ENCODE data around the gene SMIM30. TPM values are rescaled to one million over a fixed set of nuclear protein-coding genes. Genes with fewer than 3 reads are reported as not detected.
A peak's percentile ranks its signal among the peaks of the same experiment; 100 is the strongest.

SMIM30 gene
- total and polyA plus RNA-seq, 2 of the 4 experiments (the other 2 are of a cell fraction): 31.6 to 47.7 TPM

- Histone ChIP-seq H3K56ac (ENCODE audit: extremely low read depth, insufficient read depth, low read length) (no peak overlapping the region), H4K5ac (ENCODE audit: low read depth, low read length) (no peak overlapping the region), H3K9me3 (ENCODE audit: control insufficient read depth, insufficient read depth, low read length) (no peaks in the 10 kb centered on the region), H2AK9ac (replicated peaks; ENCODE audit: low read depth, low read length, poor library complexity) (no peak overlapping the region), H3K18ac (ENCODE audit: low read depth, low read length) (peak overlapping the region; percentile 23; the same call in 1 of the 2 replicates), H3K79me1 (ENCODE audit: low read depth in 1 of 2, low read length in 2 of 2) (no peaks in the 10 kb centered on the region), H2AFZ (replicated peaks; ENCODE audit: low read length, poor library complexity) (no peak overlapping the region), H3K4ac (ENCODE audit: low read depth, low read length) (no peak overlapping the region), H2AK5ac (ENCODE audit: low read depth, low read length) (no peak overlapping the region), H3K4me3 (ENCODE audit: insufficient read depth, low read depth, low read length) (no peak overlapping the region), H4K8ac (ENCODE audit: low read depth in 2 of 2, low read length in 2 of 2) (no peak overlapping the region), H3K36me3 (ENCODE audit: control insufficient read depth, insufficient read depth, low read length) (no peaks in the 10 kb centered on the region), H4K20me1 (ENCODE audit: insufficient read depth, low read length) (no peaks in the 10 kb centered on the region), H3K27ac (ENCODE audit: insufficient read depth, low read length) (no peak overlapping the region), H3K4me1 (ENCODE audit: control insufficient read depth, insufficient read depth, low read length) (no peaks in the 10 kb centered on the region; the same call in 1 of the 2 replicates), H3K9ac (ENCODE audit: low read depth, low read length) (no peak overlapping the region), H3K9me1 (ENCODE audit: insufficient read depth, low read length) (no peaks in the 10 kb centered on the region), H2BK120ac (ENCODE audit: low read depth, low read length) (no peak overlapping the region), H2BK5ac (ENCODE audit: low read depth, low read length, poor library complexity, severe bottlenecking) (no peak overlapping the region), H3K14ac (replicated peaks; ENCODE audit: low read depth, low read length) (no peak overlapping the region), H4K91ac (ENCODE audit: insufficient read depth, low read depth, low read length) (no peak overlapping the region), H3K27me3 (ENCODE audit: control insufficient read depth, insufficient read depth, low read length) (no peaks in the 10 kb centered on the region), H2BK15ac (ENCODE audit: low read depth, low read length) (no peak overlapping the region), H3K4me2 (ENCODE audit: low read depth, low read length) (no peak overlapping the region), H2BK20ac (ENCODE audit: low read depth, low read length) (no peak overlapping the region), H3K23ac (ENCODE audit: low read depth, low read length) (no peak overlapping the region)
- in situ Hi-C loops (cut with MboI; ENCODE audit: low sequenced_read_pairs) (no loop called here), dilution Hi-C loops (cut with HindIII; ENCODE audit: low sequenced_read_pairs, unreplicated experiment) (no loop called here), intact Hi-C loops (cut with micrococcal nuclease) (no loop called here)
- no peak for ATAC-seq (ENCODE audit: low read depth)
- POLR2A ChIA-PET (ENCODE audit: unreplicated experiment): no interaction called here
- DNase-seq: no peak
- CTCF ChIA-PET: interaction anchor here (1.4 to 1.6 kb wide), 2 partner anchors 13 to 33 kb away, joined by 4 to 6 read pairs; no protein-coding TSS in a partner anchor
- no CpG with 5 or more reads among the region's 2 CpGs for WGBS, 2 experiments (ENCODE audit: extremely low coverage in 2 of 2, insufficient read length in 1 of 2)
- BruUV-seq (replicated peaks): no TSS peak
- no peak for TF ChIP-seq BHLHE40 (IDR thresholded peaks at IDR 0.05; ENCODE audit: low read depth, low read length)
- no peak for TF ChIP-seq SMC3 (IDR thresholded peaks at IDR 0.05; ENCODE audit: low read depth, low read length)
- no peak for TF ChIP-seq USF2 (IDR thresholded peaks at IDR 0.05; ENCODE audit: low read depth, low read length)
- no peak for TF ChIP-seq CHD1 (IDR thresholded peaks at IDR 0.05; ENCODE audit: low read depth, low read length)
- TF ChIP-seq FOS (IDR thresholded peaks at IDR 0.05; ENCODE audit: low read depth, low read length): no peak
- no peak for TF ChIP-seq RCOR1 (IDR thresholded peaks at IDR 0.05; ENCODE audit: insufficient replicate concordance, low read length)
- no peak for TF ChIP-seq CTCF (conservative IDR thresholded peaks at IDR 0.05; ENCODE audit: low read depth, low read length)
- no peak for TF ChIP-seq ELK1 (IDR thresholded peaks at IDR 0.05; ENCODE audit: borderline replicate concordance, low read depth, low read length)
- no peak for TF ChIP-seq RFX5 (IDR thresholded peaks at IDR 0.05; ENCODE audit: low read depth, low read length)
- no peak for TF ChIP-seq POLR2A (IDR thresholded peaks at IDR 0.05; ENCODE audit: low read depth, low read length)
- no peak for TF ChIP-seq MAFK (IDR thresholded peaks at IDR 0.05; ENCODE audit: low read depth, low read length)
- no peak for TF ChIP-seq MXI1 (IDR thresholded peaks at IDR 0.05; ENCODE audit: borderline replicate concordance, low read depth, low read length)
- TF ChIP-seq NFE2L2 (IDR thresholded peaks at IDR 0.05; ENCODE audit: low read depth, low read length): no peak
- no peak for TF ChIP-seq CEBPB (IDR thresholded peaks at IDR 0.05; ENCODE audit: low read depth, low read length)
- TF ChIP-seq MAZ (IDR thresholded peaks at IDR 0.05; ENCODE audit: borderline replicate concordance, low read depth, low read length): no peak
Observed at GRCh38 chr7:113125728-113126127, 7.4 kb upstream of the SMIM30 start.
